Adrenal gland (tissue), 12 donors: ENCODE data around the gene HEY2. TPM values are rescaled to one million over a fixed set of nuclear protein-coding genes. Genes with fewer than 3 reads are reported as not detected.

Experiments
- DNase-seq, 7 donors: peaks; one replicate each; pipeline ENCODE4 v3.0.0-alpha.2; 2019 to 2020
- H3K27ac ChIP-seq, 5 donors: fragments of 200-600 bp; sonication (generic) in 4 of 5; 1 replicate in 3 of 5; 2 replicates in 2 of 5; pipeline versions ENCODE4 v1.5.1 to v1.8.0; 2016 to 2020; ENCODE audit warnings: mild to moderate bottlenecking in 1 of 5
- H3K27me3 ChIP-seq: fragments of 200-600 bp; 2 replicates; pipeline ENCODE4 v1.8.0; 2021
- H3K36me3 ChIP-seq, 2 donors: fragments of 200-600 bp; replicated peaks in 1 of 2; 1 replicate in 1 of 2; 2 replicates in 1 of 2; pipeline versions ENCODE4 v1.5.1 to v1.8.0; 2018 to 2022
- H3K4me1 ChIP-seq, 2 donors: fragments of 200-600 bp; replicated peaks in 1 of 2; 1 replicate in 1 of 2; 2 replicates in 1 of 2; pipeline versions ENCODE4 v1.5.1 to v1.8.0; 2018 to 2021
- H3K4me3 ChIP-seq, 4 donors: fragments of 200-600 bp; sonication (generic) in 3 of 4; one replicate each; pipeline ENCODE4 v1.5.1; 2016 to 2018
- H3K9me3 ChIP-seq, 3 donors: fragments of 200-600 bp; sonication (generic) in 1 of 3; replicated peaks in 1 of 3; 1 replicate in 2 of 3; 2 replicates in 1 of 3; pipeline versions ENCODE4 v1.5.1 to v1.8.0; 2016 to 2021
- POLR2A ChIP-seq, 2 donors: fragments of 450-650 bp; IDR thresholded peaks; one replicate each; pipeline ENCODE4 v1.6.1; 2017; ENCODE audit warnings: antibody characterized with exemption in 2 of 2, mild to moderate bottlenecking in 2 of 2, moderate library complexity in 1 of 2
- WGBS, 4 donors: extraction: QIAGEN DNeasy Blood & Tissue Kit in 2 of 4; methylation state at CpG; one replicate each; pipeline versions ENCODE4 v1.1.5 to v1.1.7; 2013 to 2017; 5-methylcytosine and 5-hydroxymethylcytosine counted together
- intact Hi-C, 2 donors: fragments of 100-400 bp; cut with DNase I; formaldehyde crosslinking; loops; one replicate each; pipeline versions ENCODE4 v1.14.1 to v1.15.0; 2022 to 2023
- polyA plus RNA-seq, 3 donors: library from polyadenylated mRNA; stranded (reverse); fragments of 200-250 nt in 2 of 3; fragments of 350-450 nt in 1 of 3; fragmentation: Illumina TruSeq in 1 of 3; extraction: RNeasy Lipid Tissue Mini Kit (QIAGEN cat#74804) in 1 of 3; gene quantifications; one replicate each; pipeline ENCODE4 v1.2.3, GENCODE V29; 2013 to 2014
- total RNA-seq, 9 donors: library from RNA; depleted of rRNA in 4 of 9; stranded (reverse); fragments of >200 nt in 4 of 9; fragments of 120-200 nt in 1 of 9; fragmentation: NEBNext Ultra II Directional in 1 of 9; extraction: Animal tissue kit (Norgen Biotek cat#: 25700) in 1 of 9; gene quantifications; one replicate each; pipeline versions ENCODE4 v1.1.0 to v1.2.4, GENCODE V29; 2013 to 2023
- TF ChIP-seq, protein P1 (sequence below), 6 experiments: fragments of 450-650 bp in 4 of 6; fragments of 200-600 bp in 2 of 6; sonication (generic) in 1 of 6; IDR thresholded peaks; 1 replicate in 5 of 6; 2 replicates in 1 of 6; pipeline versions ENCODE4 v1.5.1 to v1.8.0; 2016 to 2021; ENCODE audit warnings: antibody characterized with exemption in 6 of 6, mild to moderate bottlenecking in 2 of 6, moderate library complexity in 1 of 6
- donor health status: healthy with polysubstance abuse.
- donor health status: Bipolar disorder and iron deficiency.
- donor health status: DM: yes; HTN: yes; CAD: no.
- donor health status: DM: no; HTN: no; CAD: no.
- donor health status: DM: no; HTN: no; CAD: no.
- donor health status: DM: yes; HTN: yes; CAD: no.

HEY2 gene
- total and polyA plus RNA-seq, 12 donors: 0.46 to 2.1 (median 1.2) TPM; not detected in 1

DNA sequence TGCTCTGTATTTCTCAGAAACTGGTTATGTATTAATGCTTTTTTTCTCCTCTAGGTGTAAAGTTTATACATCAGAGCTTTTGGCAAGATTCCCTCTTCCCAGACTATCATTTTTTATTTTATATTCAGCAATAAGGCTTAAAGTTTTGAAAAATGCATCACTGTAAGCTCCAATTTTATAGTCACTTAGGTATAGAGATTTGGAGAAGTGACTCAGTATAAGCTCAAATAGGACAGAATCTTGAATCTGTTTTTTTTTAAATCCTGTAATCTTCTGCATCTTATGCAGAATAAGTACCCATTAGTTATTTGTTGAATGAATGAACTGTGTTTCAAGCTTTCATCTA, 42.4 kb downstream of the HEY2 start:
- Histone ChIP-seq H3K4me3 (peak overlapping the region in 2 of 4 donors; percentile 94 to 96), H3K9me3 (no peaks in the 10 kb centered on the region), H3K4me1 (peaks cover 50 to 71% of the 10 kb centered on the region in 2 donors), H3K27me3 (no peaks in the 10 kb centered on the region), H3K27ac (peak overlapping the region; percentile 27 to 99 (median 95)), H3K36me3 (no peaks in the 10 kb centered on the region)
- intact Hi-C loops: loop anchor here in 1 of 2 donors (5.0 kb wide), 1 partner anchor 61 kb away; no protein-coding TSS in a partner anchor
- DNase-seq: no peak
- TF ChIP-seq POLR2A (IDR thresholded peaks at IDR 0.05): no peak
- TF ChIP-seq, protein P1, sequence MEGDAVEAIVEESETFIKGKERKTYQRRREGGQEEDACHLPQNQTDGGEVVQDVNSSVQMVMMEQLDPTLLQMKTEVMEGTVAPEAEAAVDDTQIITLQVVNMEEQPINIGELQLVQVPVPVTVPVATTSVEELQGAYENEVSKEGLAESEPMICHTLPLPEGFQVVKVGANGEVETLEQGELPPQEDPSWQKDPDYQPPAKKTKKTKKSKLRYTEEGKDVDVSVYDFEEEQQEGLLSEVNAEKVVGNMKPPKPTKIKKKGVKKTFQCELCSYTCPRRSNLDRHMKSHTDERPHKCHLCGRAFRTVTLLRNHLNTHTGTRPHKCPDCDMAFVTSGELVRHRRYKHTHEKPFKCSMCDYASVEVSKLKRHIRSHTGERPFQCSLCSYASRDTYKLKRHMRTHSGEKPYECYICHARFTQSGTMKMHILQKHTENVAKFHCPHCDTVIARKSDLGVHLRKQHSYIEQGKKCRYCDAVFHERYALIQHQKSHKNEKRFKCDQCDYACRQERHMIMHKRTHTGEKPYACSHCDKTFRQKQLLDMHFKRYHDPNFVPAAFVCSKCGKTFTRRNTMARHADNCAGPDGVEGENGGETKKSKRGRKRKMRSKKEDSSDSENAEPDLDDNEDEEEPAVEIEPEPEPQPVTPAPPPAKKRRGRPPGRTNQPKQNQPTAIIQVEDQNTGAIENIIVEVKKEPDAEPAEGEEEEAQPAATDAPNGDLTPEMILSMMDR (IDR thresholded peaks at IDR 0.05): peak in 1 of 6 experiments; percentile 31

GRCh38 chr6:125792172-125792571, 42.7 kb downstream of the HEY2 start:
- 43 to 55% (median 50%) methylated on average over 3 of the region's 3 CpGs for WGBS, 4 donors
- Histone ChIP-seq H3K4me1 (peaks cover 50 to 75% of the 10 kb centered on the region in 2 donors), H3K27ac (peak overlapping the region; percentile 27 to 99 (median 95)), H3K36me3 (no peaks in the 10 kb centered on the region), H3K9me3 (no peaks in the 10 kb centered on the region), H3K4me3 (peak overlapping the region in 1 of 4 donors; percentile 94), H3K27me3 (no peaks in the 10 kb centered on the region)
- no peak for DNase-seq
- intact Hi-C loops: loop anchor here in 1 of 2 donors (5.0 kb wide), 1 partner anchor 60 kb away; no protein-coding TSS in a partner anchor
- TF ChIP-seq, protein P1 (IDR thresholded peaks at IDR 0.05): no peak
- no peak for TF ChIP-seq POLR2A (IDR thresholded peaks at IDR 0.05)

GRCh38 chr6:125792680-125793079, 43.2 kb downstream of the HEY2 start:
- Histone ChIP-seq H3K27ac (peak overlapping the region; percentile 28 to 99 (median 95)), H3K4me3 (peak overlapping the region in 1 of 4 donors; percentile 94)

GRCh38 chr6:125793280-125793679, 43.8 kb downstream of the HEY2 start:
- Histone ChIP-seq H3K4me3 (peak overlapping the region in 1 of 4 donors; percentile 94), H3K27ac (peak overlapping the region; percentile 28 to 99 (median 74)), H3K9me3 (no peaks in the 10 kb centered on the region), H3K36me3 (no peaks in the 10 kb centered on the region), H3K4me1 (peaks cover 50 to 82% of the 10 kb centered on the region in 2 donors), H3K27me3 (no peaks in the 10 kb centered on the region)
- 25 to 50% (median 42%) methylated on average over 2 of the region's 2 CpGs for WGBS, 4 donors
- peak in 6 of 7 donors; percentile 60 to 84 (median 70) for DNase-seq
- intact Hi-C loops: loop anchor here in 1 of 2 donors (5.0 kb wide), 1 partner anchor 59 kb away; no protein-coding TSS in a partner anchor
- TF ChIP-seq, protein P1 (IDR thresholded peaks at IDR 0.05): no peak
- TF ChIP-seq POLR2A (IDR thresholded peaks at IDR 0.05): peak in 1 of 2 donors; percentile 56

More at GRCh38 chr6:125792680-125793079, 43.2 kb downstream of the HEY2 start:
- TF ChIP-seq, protein P1 (IDR thresholded peaks at IDR 0.05): no peak
- TF ChIP-seq POLR2A (IDR thresholded peaks at IDR 0.05): peak in 1 of 2 donors; percentile 8
- H3K9me3 ChIP-seq: no peaks in the 10 kb centered on the region
- intact Hi-C loops: loop anchor here in 1 of 2 donors (5.0 kb wide), 1 partner anchor 60 kb away; no protein-coding TSS in a partner anchor
- H3K27me3 ChIP-seq: no peaks in the 10 kb centered on the region
- peaks cover 50 to 80% of the 10 kb centered on the region in 2 donors for H3K4me1 ChIP-seq
- H3K36me3 ChIP-seq: no peaks in the 10 kb centered on the region
- DNase-seq: no peak
